Anterior cingulate cortex (tissue), 58 donors: ENCODE data around the gene RTL9.
"Not testable (repeated sequence)": the region's sequence is repeated elsewhere in the genome, so short reads cannot be mapped to it uniquely, and the experiment has no call there.

Source experiments
- DNase-seq, 58 donors: peaks; one replicate each; lab custom pipeline; 2025; lab: John Stamatoyannopoulos, UW

The RTL9 gene

GRCh38 chrX:110403441-110404238, 45.0 kb downstream of the RTL9 start:
- no peak for DNase-seq

- no peak for DNase-seq
These were observed 45.7 kb downstream of the RTL9 start for GRCh38 chrX:110404376-110404775.

DNA sequence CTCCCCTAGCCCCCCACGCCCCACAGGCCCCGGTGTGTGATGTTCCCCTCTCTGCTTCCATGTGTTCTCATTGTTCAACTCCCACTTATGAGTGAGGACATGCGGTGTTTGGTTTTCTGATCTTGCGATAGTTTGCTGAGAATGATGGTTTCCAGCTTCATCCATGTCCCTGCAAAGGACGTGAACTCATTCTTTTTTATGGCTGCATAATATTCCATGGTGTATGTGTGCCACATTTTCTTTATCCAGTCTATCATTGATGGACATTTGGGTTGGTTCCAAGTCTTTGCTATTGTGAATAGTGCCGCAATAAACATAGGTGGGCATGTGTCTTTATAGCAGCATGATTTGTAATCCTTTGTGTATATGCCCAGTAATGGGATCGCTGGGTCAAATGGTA, 47.6 kb downstream of the RTL9 start:
- not testable (repeated sequence) for DNase-seq

- DNase-seq = no peak
These were observed 48.2 kb downstream of the RTL9 start for GRCh38 chrX:110406822-110407221.

GRCh38 chrX:110407910-110408545, 49.4 kb downstream of the RTL9 start:
- DNase-seq = peak in 31 of 58 donors; percentile 0 to 60 (median 10)
